ENCODE data around the gene PON2. TPM values are rescaled to one million over a fixed set of nuclear protein-coding genes. Genes with fewer than 3 reads are reported as not detected.

Gene PON2
- total RNA-seq (10 to 100 TPM in 2 of 5 experiments, 1 to 10 TPM in 3; 2.9 to 11.3 (median 8.3) TPM), polyA plus RNA-seq (1 to 10 TPM; 1.6 to 4.0 TPM), total RNA-seq (6.5 reads per million, percentile 28 among the genes with 10 or more reads in this experiment)

- Mint-ChIP-seq H3K27ac (peak within 1 kb of the TSS; percentile 66 to 95 (median 88)), H3K4me1 (peaks cover 3 to 18% (median 17%) of the 10 kb centered on the region in 7 donors), H3K4me3 (peak within 1 kb of the TSS; percentile 84 to 98 (median 90)), H3K9me3 (no peaks in the 10 kb centered on the region), H3K36me3 (peaks cover 0 to 3% (median 0%) of the 10 kb centered on the region in 5 donors), H3K27me3 (peaks cover 0 to 17% (median 3%) of the 10 kb centered on the region in 5 donors)
- H3K27me3 ChIP-seq (ENCODE audit: control insufficient read depth in 2 of 2, insufficient read depth in 2 of 2, low read length in 2 of 2), result no peaks in the 10 kb centered on the region
- H3K4me3 ChIP-seq (ENCODE audit: low read length), result peak within 1 kb of the TSS; percentile 55
- intact Hi-C loops (cut with micrococcal nuclease), result loop anchor here (5.0 kb wide), 3 partner anchors 102 to 922 kb away; partner anchors contain the start of gene SGCE (in 1 of the 2)
- peak; percentile 7 to 56 (median 41) for DNase-seq
- POLR2A ChIA-PET, result no interaction called here
- peak; percentile 90 for ATAC-seq
- H3K36me3 ChIP-seq (ENCODE audit: control insufficient read depth in 2 of 3, insufficient read depth in 3 of 3, low read length in 3 of 3), result no peaks in the 10 kb centered on the region
- no peaks in the 10 kb centered on the region for H3K9me3 ChIP-seq (ENCODE audit: control insufficient read depth in 2 of 3, low read length in 3 of 3)
- CTCF ChIA-PET, result interaction anchor here (1.4 kb wide), 1 partner anchor 42 kb away, joined by 5 read pairs; no protein-coding TSS in a partner anchor
- H3K27ac ChIP-seq (ENCODE audit: low read depth, low read length), result peak within 1 kb of the TSS; percentile 60
- H3K4me1 ChIP-seq (ENCODE audit: control insufficient read depth in 2 of 2, insufficient read depth in 2 of 2, low read length in 2 of 2), result peaks cover 0 to 3% of the 10 kb centered on the region in 2 donors
Observed at GRCh38 chr7:95434557-95435421, at the start of gene PON2. TSS of gene PON2 (minus strand) at chr7:95435028. CDS start at chr7:95434951, 77 bp downstream.

- Mint-ChIP-seq H3K4me3 (no peak overlapping the region), H3K9me3 (no peaks in the 10 kb centered on the region), H3K36me3 (no peaks in the 10 kb centered on the region), H3K4me1 (peaks cover 0 to 1% (median 0%) of the 10 kb centered on the region in 7 donors), H3K27me3 (peaks cover 6 to 18% (median 14%) of the 10 kb centered on the region in 5 donors), H3K27ac (no peak overlapping the region)
- Histone ChIP-seq H3K27ac (ENCODE audit: low read depth, low read length) (no peak overlapping the region), H3K36me3 (ENCODE audit: control insufficient read depth in 2 of 3, insufficient read depth in 3 of 3, low read length in 3 of 3) (no peaks in the 10 kb centered on the region), H3K27me3 (ENCODE audit: control insufficient read depth in 2 of 2, insufficient read depth in 2 of 2, low read length in 2 of 2) (no peaks in the 10 kb centered on the region), H3K4me3 (ENCODE audit: low read length) (no peak overlapping the region), H3K9me3 (ENCODE audit: control insufficient read depth in 2 of 3, low read length in 3 of 3) (no peaks in the 10 kb centered on the region), H3K4me1 (ENCODE audit: control insufficient read depth in 2 of 2, insufficient read depth in 2 of 2, low read length in 2 of 2) (no peaks in the 10 kb centered on the region)
- ChIA-PET POLR2A (no interaction called here), CTCF (no interaction called here)
- ATAC-seq (no peak), DNase-seq (no peak)
- intact Hi-C loops (cut with micrococcal nuclease), result no loop called here
Observed at GRCh38 chr7:95482424-95482823, 47.6 kb upstream of the PON2 start.

- Mint-ChIP-seq H3K4me3 (no peak overlapping the region), H3K36me3 (no peaks in the 10 kb centered on the region), H3K9me3 (no peaks in the 10 kb centered on the region), H3K27me3 (peaks cover 0 to 17% (median 14%) of the 10 kb centered on the region in 5 donors), H3K27ac (no peak overlapping the region), H3K4me1 (peaks cover 0 to 1% (median 0%) of the 10 kb centered on the region in 7 donors)
- no peak overlapping the region for H3K27ac ChIP-seq (ENCODE audit: low read depth, low read length)
- no peaks in the 10 kb centered on the region for H3K36me3 ChIP-seq (ENCODE audit: control insufficient read depth in 2 of 3, insufficient read depth in 3 of 3, low read length in 3 of 3)
- no peaks in the 10 kb centered on the region for H3K9me3 ChIP-seq (ENCODE audit: control insufficient read depth in 2 of 3, low read length in 3 of 3)
- no peak overlapping the region for H3K4me3 ChIP-seq (ENCODE audit: low read length)
- ATAC-seq (no peak), DNase-seq (no peak)
- ChIA-PET POLR2A (no interaction called here), CTCF (no interaction called here)
- no peaks in the 10 kb centered on the region for H3K4me1 ChIP-seq (ENCODE audit: control insufficient read depth in 2 of 2, insufficient read depth in 2 of 2, low read length in 2 of 2)
- no peaks in the 10 kb centered on the region for H3K27me3 ChIP-seq (ENCODE audit: control insufficient read depth in 2 of 2, insufficient read depth in 2 of 2, low read length in 2 of 2)
- intact Hi-C loops (cut with micrococcal nuclease), result no loop called here
Observed at GRCh38 chr7:95481271-95482165, 46.7 kb upstream of the PON2 start.

- Histone ChIP-seq H3K9me3 (ENCODE audit: control insufficient read depth in 2 of 3, low read length in 3 of 3) (no peaks in the 10 kb centered on the region), H3K4me3 (ENCODE audit: low read length) (no peak overlapping the region), H3K27me3 (ENCODE audit: control insufficient read depth in 2 of 2, insufficient read depth in 2 of 2, low read length in 2 of 2) (no peaks in the 10 kb centered on the region), H3K36me3 (ENCODE audit: control insufficient read depth in 2 of 3, insufficient read depth in 3 of 3, low read length in 3 of 3) (no peaks in the 10 kb centered on the region), H3K4me1 (ENCODE audit: control insufficient read depth in 2 of 2, insufficient read depth in 2 of 2, low read length in 2 of 2) (no peaks in the 10 kb centered on the region), H3K27ac (ENCODE audit: low read depth, low read length) (no peak overlapping the region)
- ATAC-seq, result no peak
- DNase-seq, result no peak
- ChIA-PET CTCF (interaction anchor here (0.6 to 1.9 kb wide), 2 partner anchors 33 to 1030 kb away, joined by 4 to 10 read pairs; no protein-coding TSS in a partner anchor), POLR2A (no interaction called here)
- H3K4me3 Mint-ChIP-seq, result no peak overlapping the region
- H3K36me3 Mint-ChIP-seq, result no peaks in the 10 kb centered on the region
- intact Hi-C loops (cut with micrococcal nuclease), result loop anchor here in 1 of 2 donors (5.0 kb wide), 1 partner anchor 823 kb away; the partner anchor contains the start of gene SGCE
- no peak overlapping the region for H3K27ac Mint-ChIP-seq
- H3K27me3 Mint-ChIP-seq, result peaks cover 0 to 17% (median 12%) of the 10 kb centered on the region in 5 donors
- peaks cover 0 to 1% (median 0%) of the 10 kb centered on the region in 7 donors for H3K4me1 Mint-ChIP-seq
- no peaks in the 10 kb centered on the region for H3K9me3 Mint-ChIP-seq
Observed at GRCh38 chr7:95479992-95480624, 45.3 kb upstream of the PON2 start.

- no peak for DNase-seq
- POLR2A ChIA-PET, result no interaction called here
- intact Hi-C loops (cut with micrococcal nuclease), result loop anchor here in 1 of 2 donors (5.0 kb wide), 1 partner anchor 821 kb away; the partner anchor contains the start of gene SGCE
Observed at GRCh38 chr7:95478272-95479037, 43.6 kb upstream of the PON2 start.

More at GRCh38 chr7:95478272-95479037, 43.6 kb upstream of the PON2 start:
- no peak for ATAC-seq
- Mint-ChIP-seq H3K27ac (no peak overlapping the region), H3K4me3 (no peak overlapping the region), H3K9me3 (no peaks in the 10 kb centered on the region), H3K36me3 (no peaks in the 10 kb centered on the region), H3K27me3 (peaks cover 0 to 17% (median 12%) of the 10 kb centered on the region in 5 donors), H3K4me1 (peaks cover 0 to 1% (median 0%) of the 10 kb centered on the region in 7 donors)
- Histone ChIP-seq H3K4me3 (ENCODE audit: low read length) (no peak overlapping the region), H3K36me3 (ENCODE audit: control insufficient read depth in 2 of 3, insufficient read depth in 3 of 3, low read length in 3 of 3) (no peaks in the 10 kb centered on the region), H3K27me3 (ENCODE audit: control insufficient read depth in 2 of 2, insufficient read depth in 2 of 2, low read length in 2 of 2) (no peaks in the 10 kb centered on the region), H3K9me3 (ENCODE audit: control insufficient read depth in 2 of 3, low read length in 3 of 3) (no peaks in the 10 kb centered on the region), H3K4me1 (ENCODE audit: control insufficient read depth in 2 of 2, insufficient read depth in 2 of 2, low read length in 2 of 2) (no peaks in the 10 kb centered on the region), H3K27ac (ENCODE audit: low read depth, low read length) (no peak overlapping the region)
- CTCF ChIA-PET, result interaction anchor here (1.3 to 2.8 kb wide), 2 partner anchors 1029 to 1032 kb away, joined by 3 to 25 read pairs; no protein-coding TSS in a partner anchor
